Left renal pelvis (tissue), 4 donors: ENCODE results near the gene MRGPRD. TPM values are rescaled to one million over a fixed set of nuclear protein-coding genes. Genes with fewer than 3 reads are reported as not detected.
"Not testable (repeated sequence)": the region's sequence is repeated elsewhere in the genome, so short reads cannot be mapped to it uniquely, and the experiment has no call there.

Source experiments
- DNase-seq, 4 donors: peaks; one replicate each; pipeline ENCODE4 v3.0.0-alpha.2; 2013; ENCODE audit warnings: low read depth in 4 of 4, low spot score in 3 of 4
- polyA plus RNA-seq, 4 donors: library from polyadenylated mRNA; unstranded; fragments of 120-200 nt; gene quantifications; one replicate each; pipeline ENCODE4 v1.2.1, GENCODE V29; 2013; ENCODE audit not compliant: insufficient read length in 4 of 4

Gene MRGPRD
- polyA plus RNA-seq, 4 donors = not detected

DNA sequence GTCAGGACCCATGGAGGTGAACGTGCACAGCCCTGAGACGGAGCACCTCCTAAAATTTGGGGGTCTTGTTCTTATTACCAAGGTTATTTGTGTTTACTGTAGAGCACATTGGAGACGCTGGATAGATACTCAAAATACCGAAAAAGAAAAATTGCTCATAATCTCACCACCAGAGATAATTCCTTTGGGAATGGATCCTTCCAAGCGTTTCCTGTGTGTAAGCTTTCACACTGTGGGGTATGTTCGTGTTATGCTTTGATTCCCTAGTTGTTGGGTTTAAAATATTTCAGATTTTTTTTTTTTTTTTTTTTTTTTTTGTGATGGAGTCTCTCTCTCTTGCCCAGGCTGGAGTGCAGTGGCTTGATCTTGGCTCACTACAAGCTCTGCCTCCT is 14.1 kb upstream of the MRGPRD start:
- DNase-seq = no peak

DNA sequence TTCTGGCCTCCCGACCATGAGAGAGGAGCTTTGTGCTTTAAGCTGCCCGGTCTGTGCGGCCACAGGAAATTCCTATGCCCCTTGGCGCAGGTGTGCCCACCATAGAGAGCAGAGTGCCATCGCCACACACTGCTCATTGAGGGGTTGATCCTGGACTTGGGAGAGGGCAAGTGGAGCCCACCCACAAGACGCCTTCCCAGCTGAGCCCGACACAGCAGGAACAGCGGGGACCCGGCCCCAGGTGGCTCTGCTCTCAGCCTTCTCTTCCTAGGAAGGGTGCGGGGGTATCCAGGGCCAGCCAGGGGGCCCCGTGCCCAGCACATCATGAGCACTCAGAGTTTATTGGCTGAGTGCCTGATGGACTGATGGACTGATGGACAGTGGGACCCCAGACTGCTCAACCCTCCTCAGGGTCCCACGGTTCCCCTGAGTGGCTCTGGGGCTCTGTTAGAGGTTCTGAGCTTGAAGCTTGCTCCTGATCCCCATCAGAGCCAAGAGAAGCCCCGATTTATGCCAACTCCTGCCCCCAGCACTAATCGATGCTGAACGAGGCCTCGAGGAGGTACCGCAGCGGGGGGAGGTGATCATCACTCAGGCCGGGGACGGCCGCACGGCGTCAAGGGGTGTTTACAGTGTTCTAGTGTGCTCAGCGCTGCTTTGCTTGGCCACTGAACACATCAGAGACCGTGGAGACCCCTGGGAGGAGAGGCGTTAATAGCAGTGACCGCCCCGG is 13.5 kb upstream of the MRGPRD start:
- DNase-seq = no peak

DNA sequence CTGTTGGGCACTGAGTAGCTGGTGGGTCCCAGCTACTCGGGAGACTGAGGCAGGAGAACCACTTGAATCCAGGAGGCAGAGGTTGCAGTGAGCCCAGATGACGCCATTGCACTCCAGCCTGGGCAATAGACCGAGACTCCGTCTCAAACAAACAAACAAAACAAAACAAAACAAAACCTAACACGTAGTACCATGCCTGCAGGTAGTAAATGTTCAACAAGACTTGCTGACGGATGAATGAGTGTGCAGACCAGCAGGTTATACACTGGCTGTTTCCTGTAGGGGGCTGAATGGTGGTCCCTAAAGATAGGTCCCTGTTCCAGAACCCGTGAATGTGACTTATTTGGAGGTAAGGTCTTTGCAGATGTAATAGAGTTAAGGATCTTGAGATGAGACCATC is 12.8 kb upstream of the MRGPRD start:
- no peak for DNase-seq

- no peak for DNase-seq
These were observed 12.0 kb upstream of the MRGPRD start for GRCh38 chr11:68992743-68993255.

GRCh38 chr11:68990995-68991780 is 10.4 kb upstream of the MRGPRD start:
- no peak for DNase-seq

DNA sequence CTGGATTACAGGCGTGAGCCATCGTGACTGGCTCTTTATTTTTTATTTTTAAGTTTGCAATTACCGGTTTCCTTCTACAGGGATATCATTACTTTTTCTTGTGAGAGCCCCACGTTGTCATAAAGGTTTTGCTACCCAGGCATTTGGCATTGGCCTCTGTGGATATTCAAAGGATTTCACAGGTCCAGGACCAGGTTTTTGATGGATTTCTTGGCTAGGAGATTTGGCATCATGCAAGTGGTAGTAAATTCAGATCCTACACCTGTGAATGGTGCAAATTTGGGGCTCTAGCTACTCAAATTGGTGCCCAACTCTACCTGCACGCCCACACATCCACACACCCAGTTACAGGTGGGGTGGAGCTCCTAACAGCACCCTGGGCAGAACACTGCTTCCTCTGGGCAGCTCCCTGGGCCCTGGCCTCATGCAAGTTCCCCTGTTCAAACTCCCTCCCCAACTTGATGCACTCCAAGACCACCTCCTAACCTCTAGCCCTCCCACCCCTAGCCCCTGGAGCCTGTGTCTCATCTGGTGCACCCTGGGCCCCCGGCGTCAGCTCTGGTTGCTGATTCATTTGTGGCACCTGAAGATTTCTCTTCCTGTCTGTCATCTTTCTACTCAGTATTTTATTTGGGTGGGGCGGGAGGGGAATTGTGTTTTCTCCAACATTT is 9.3 kb upstream of the MRGPRD start:
- no peak for DNase-seq

DNA sequence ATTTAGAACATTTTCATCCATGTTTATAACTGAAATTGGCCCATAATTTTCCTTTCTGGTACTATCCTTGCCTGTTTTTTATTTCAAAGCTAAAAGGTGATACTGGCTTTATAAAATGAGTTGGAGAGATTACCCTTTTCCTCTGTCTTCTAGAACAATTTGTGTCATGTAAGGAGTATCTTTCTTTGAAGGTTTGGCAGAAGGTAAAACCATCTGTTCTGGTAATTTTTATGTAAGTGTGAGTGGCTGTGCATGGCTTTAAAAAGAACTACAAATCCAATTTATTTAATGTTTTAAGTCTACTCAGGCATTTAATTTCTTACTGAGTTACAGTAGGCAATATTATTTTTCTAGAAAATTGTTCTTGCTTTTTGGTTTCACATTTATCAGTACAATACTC is 7.7 kb upstream of the MRGPRD start:
- DNase-seq = no peak

DNA sequence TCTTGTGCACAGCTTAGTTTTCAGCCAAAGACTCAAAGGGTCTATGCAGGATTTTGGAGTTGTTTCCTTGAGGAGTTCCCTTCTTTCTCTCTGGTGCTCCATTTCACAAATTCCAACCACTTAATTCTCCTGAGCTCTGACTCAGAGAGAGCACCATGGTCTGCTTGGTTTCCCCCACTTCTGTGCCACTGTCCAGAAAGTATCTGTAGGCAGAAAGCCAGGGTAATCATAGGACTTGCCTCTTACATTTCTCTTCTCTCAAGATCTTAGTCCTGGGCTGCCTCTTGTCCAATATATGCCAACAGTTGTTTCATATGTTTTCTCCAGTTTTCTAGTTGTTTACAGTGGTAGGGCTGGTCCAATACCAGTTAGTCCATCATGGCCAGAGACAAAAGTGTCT is 6.4 kb upstream of the MRGPRD start:
- no peak for DNase-seq

GRCh38 chr11:68983801-68984200 is 3.0 kb upstream of the MRGPRD start:
- no peak for DNase-seq

DNA sequence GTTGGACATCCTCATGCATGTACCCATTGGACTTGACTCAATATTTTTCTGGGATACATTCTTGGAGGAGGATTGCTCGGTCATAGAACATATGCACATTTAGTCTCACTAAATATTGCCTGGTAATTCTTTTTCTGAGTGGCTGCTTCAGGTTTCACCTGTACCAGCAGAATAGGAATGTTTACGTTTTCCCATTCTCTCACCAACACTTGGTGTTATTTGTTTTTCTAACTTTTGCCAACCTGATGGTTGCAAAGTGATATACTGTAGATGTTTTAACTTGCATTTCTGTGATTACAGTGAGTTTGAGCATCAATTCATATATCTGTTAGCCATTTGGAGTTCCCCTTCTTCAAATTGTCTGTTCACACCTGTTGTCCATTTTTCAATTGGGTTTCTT is 1.3 kb upstream of the MRGPRD start:
- DNase-seq = no peak

DNA sequence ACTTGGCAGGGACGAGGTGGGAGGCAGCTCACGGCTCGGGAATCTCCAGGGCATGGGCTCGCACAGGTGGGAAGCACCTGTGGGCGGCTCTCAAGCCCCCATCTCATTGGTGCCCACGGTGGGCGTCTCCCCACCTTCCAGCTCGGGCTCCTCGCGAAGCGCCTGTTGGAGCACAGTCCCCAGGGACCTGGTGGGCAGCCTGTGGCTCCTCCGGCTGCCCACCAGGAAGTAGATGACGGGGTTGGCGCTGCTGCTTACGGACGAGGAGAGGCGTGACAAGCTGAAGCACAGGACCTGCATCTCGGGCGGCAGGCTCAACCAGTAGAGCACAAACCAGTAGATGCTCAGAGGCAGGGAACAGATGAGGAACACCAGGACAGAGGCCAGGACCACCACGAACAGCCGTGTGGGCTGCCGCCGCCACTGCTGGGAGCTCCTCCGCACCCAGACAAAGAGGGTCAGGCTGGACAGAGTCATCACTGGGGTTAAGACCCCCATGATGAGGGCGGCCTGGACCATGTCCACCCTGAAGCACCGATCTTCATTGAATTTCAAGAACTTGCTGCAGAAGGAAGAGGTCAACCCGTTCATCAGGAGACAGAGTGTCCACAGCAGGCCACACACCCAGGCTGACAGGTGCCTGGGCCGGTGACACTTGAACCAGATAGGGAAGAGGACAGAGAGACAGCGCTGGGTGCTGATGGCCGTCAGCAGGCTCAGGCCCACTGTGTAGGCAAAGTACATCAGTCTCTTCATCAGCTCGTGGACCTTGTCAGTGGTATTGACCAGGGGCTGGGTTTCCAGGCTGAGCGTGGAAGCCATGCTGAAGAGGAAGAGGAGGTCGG is 633 bp downstream of the MRGPRD start:
- no peak for DNase-seq

DNA sequence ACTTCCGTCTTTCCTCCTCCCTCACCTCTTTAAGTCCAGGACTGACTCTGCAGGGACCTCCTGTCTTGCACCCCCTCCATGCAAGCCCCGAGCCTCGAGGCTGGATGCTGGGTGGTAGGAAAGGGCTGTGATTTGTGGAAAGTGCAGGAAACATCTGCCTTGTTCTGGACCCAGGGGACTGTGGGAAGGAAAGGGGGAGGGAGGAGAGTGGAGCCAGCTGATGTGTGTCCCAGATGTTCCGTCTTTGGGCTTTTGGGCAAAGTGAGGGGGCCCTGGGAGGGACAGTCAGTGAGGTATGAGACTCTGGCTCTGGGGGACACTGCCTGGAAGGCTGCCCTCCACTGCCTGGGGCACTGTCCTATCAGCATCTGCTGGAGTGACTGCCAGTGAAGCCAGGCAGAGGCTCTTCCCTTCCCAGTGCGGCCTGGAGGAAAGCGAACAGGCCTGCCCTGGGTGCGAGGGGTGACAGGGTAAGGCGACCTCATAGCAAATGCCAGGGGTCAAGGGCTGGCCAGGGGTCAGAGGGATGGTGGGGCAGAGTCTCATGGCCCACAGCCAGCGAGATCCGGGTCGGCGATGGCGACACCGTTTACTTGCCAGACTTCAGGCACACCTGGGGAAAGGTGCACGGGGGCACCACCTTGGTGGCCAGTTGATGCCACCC is 1.7 kb downstream of the MRGPRD start:
- DNase-seq = no peak

- DNase-seq = no peak
These were observed 2.2 kb downstream of the MRGPRD start for GRCh38 chr11:68978626-68978930.

- DNase-seq = no peak
These were observed 2.8 kb downstream of the MRGPRD start for GRCh38 chr11:68977781-68978625.

GRCh38 chr11:68976563-68976962 is 4.2 kb downstream of the MRGPRD start:
- no peak for DNase-seq

DNA sequence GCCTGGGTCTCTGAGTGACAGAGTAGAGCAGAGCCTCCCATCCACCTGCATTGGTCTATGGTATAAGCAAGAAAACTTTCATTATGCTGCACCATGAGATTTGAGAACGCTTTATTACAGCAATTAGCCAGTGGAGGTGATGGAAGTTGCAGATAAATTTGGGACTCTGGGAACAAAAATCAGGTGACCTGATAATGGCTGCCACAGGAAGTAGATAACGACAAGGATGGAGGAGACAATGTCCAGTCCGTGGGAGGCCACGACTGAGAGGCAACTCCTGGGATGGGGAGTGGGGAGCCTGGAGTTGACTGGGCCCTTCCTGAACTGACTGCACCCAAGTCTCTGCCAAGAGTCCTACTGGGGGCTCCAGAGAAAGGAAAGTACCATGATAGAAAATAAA is 4.7 kb downstream of the MRGPRD start:
- no peak for DNase-seq

DNA sequence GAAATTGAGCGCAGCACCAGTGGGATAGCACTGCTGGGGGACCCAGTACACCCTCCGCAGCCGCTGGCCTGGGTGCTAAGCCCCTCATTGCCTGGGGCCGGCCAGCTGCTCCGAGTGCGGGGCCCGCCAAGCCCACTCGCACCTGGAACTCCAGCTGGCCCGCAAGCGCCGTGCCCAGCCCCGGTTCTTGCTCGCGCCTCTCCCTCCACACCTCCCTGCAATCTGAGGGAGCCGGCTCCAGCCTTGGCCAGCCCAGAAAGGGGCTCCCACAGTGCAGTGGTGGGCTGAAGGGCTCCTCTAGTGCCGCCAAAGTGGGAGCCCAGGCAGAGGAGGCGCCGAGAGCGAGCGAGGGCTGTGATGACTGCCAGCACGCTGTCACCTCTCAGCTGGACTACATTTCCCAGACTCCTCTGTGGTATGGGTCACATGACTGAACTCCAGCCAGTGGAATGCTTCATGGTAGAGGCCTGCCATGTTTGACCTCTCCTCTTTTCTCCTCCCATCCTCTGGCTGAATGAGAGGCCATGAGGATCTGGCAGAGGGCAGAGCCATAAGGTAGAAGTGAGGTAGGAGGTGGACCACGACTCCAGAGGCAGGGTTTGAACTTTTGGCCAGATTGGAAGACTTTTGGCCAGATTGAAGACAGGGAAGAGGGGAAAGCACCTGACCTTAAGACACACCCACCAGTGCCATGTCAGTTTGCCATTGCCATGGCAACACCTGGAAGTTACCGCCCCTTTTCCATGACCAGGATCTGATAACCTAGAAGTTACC is 6.2 kb downstream of the MRGPRD start:
- DNase-seq = no peak

- DNase-seq = not testable (repeated sequence)
These were observed 7.1 kb downstream of the MRGPRD start for GRCh38 chr11:68973706-68974105.

- DNase-seq = no peak
These were observed 7.6 kb downstream of the MRGPRD start for GRCh38 chr11:68973219-68973618.
